GM21576 (cell line): Measurements from ENCODE around the gene BICRA.

ENCODE experiments used
- ATAC-seq: cut with Tn5 transposase; IDR thresholded peaks from one replicate; pipeline ENCODE4 v1.9.1; 2021; ENCODE audit warnings: mild to moderate bottlenecking, moderate library complexity; ENCODE audit not compliant: unreplicated experiment

The BICRA gene

GRCh38 chr19:47600246-47601179 lies 8.4 kb upstream of the BICRA start:
- peak; percentile 90 for ATAC-seq

DNA sequence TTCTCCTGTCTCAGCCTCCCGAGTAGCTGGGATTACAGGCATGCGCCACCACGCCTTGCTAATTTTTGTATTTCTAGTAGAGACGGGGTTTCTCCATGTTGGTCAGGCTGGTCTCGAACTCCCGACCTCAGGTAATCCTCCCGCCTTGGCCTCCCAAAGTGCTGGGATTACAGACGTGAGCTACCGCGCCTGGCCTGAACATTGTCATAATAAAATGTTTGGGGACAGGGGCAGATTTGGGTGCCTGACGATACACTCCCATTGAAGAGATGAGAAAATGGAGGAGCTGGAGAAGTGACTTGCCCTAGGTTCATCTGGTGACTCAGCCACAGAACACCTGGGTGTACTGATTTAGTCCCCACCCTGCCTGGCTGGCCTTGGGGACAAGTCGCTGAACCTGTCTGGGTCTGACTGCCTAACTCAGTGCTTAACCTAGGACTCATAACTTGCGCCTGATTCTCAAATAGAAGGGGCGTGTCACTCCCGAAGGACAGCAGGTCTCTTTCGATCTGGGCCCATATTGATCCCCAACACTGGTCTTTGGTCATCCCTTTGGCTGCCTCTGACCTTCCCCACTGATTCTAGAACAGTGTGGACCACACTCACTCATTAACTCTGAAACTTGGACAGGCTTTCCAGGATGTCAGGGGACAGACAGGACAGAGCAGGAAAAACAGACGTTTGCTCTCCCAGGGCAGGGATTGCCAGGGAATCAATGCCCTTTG lies 7.6 kb upstream of the BICRA start:
- no peak for ATAC-seq

- no peak for ATAC-seq
Measured at GRCh38 chr19:47603706-47604565, 5.0 kb upstream of the BICRA start.

- no peak for ATAC-seq
Measured at GRCh38 chr19:47607564-47608073, 1.3 kb upstream of the BICRA start.

DNA sequence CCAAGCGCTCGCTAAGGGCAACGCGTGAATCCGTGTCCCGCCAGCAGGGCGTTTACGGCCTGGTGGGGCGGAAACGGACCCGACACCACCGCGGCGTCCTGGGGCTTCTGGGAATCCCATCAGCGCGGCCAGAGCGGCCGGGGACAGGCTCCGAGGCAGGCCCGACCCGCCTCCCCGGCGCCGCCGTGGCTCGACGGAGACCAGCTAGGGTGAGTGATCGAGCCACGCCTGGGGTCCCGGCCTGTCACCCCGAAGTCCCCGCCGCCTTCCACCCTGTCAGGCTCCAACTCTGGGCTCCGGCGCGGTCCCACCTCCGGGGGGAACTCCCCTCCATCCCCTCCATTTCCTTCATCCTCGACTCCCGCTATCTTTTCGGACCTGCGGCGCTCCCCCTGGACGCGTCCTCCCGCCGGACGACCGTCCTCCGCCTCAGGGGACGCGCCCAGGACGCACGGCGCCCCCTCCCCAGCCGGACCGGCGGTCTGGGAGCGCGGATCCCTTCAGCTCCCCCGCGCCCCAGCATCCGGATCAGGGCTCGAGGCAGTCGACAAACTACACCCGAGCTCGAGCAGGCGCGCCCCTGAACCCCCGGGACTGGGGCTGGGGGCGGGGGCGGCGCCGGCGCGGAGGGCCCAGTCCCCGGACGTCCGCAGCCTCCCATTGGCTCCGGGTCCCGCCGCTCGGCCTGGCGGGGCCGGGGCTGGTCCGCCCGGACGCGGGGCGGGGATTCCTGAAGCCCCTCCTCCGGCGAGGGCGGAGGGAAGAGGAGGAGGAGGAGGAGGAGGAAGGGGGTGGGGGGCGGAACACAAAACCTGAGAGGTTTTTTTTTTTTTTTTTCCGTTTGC lies 638 bp upstream of the BICRA start:
- ATAC-seq: peak; percentile 71

DNA sequence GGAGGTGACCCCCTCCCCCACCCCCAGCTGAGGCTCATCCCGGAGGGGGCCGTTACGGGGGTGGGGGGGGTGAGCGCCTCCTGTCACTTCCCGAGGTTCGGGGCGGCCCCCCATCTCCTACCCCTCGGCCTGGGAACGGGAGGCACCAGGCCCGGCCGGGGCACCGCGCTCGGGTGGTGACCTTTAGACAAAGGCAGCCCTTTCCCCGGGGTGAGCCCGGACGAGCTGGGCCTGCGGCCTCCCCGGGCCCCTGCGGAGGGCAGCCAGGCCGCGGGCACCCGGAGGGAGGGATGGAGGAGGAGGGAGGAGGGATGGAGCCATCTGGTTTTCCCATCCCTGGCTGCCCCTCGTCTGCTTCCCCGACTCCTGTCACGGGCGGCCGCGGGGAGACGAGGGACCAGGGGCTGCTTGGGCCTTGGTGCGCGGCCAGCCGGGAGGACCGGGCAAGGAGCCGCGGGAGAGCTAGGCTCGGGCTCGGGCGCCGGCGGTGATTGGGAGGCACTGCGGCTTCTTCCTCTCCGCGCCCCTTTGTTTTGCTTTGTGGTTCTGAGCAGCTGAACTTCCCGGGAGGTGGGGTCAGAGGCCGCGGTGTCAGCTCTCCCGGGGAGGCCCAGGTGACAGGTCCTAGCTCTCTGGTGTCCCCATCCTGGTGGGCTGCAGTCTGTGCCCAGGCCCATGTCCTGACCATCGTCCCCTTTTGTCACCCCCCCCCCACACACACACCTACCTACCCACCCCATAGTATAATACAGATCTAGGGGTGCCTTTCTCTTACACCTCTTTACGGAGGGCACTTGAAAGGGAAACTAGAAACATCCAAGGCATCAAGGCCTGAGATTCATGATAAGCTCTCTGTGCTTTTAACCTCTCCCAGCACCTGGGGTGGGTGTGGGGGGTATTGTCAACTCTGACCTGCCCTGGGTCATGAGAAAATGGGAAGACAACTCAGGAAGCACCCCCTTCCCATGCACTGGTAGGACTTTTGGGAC lies 1.3 kb downstream of the BICRA start:
- ATAC-seq: no peak

- ATAC-seq: no peak
Measured at GRCh38 chr19:47610902-47611301, 2.0 kb downstream of the BICRA start.

DNA sequence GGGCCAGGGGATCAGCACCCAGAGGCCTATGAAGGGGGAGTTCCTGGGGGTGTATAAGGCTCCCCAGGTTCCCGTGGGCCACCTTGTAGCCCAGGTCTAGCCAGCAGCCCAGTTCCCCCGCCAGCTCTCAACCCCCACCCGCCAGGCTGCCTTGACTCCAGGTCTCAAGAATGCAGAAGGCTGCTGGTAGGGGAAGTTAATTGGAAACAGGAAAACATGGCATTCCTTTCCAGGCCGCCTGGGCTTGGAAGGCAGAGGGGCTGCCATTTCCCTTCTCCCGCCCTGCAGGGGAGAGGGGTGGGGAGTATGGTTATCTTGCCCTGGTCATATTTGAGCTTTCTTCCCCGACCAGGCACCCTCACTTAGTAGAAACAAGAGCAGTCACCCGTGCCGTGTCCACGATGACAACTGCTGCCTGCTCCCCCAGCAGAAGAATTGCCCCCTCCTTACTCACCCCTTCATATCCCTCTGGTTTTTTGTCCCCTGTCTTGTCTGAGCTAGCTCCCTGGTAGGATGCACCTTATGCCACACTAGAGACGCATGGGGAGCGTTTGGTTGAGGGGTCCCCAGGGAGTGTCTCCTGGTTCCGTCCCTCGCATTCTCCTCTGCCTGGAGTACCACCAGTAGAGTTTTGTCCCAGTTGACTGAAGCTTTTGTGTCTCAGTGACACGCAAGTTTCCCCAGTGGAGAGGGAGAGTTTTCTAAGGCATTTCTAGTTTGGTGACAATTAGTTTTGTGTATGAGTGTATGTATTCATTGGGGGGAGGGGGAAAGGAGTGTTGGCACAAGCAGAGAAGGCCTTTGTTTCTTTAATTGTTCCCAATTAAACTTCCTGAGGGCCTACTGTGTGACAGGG lies 4.5 kb downstream of the BICRA start:
- no peak for ATAC-seq

DNA sequence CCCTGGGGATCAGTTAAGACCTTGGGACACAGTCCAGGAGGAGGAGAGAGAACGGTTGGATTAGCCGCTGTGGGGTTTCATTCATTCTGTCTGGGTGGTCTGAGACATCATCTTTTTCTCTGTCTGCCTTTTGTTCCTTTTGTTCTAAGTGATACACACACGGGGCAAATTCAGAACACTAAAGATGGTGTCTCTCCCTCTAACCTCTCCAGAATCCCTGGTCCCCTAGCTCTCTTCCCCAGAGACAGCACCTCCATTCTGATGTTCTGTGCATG lies 5.0 kb downstream of the BICRA start:
- no peak for ATAC-seq

- no peak for ATAC-seq
Measured at GRCh38 chr19:47614559-47614958, 5.6 kb downstream of the BICRA start.

DNA sequence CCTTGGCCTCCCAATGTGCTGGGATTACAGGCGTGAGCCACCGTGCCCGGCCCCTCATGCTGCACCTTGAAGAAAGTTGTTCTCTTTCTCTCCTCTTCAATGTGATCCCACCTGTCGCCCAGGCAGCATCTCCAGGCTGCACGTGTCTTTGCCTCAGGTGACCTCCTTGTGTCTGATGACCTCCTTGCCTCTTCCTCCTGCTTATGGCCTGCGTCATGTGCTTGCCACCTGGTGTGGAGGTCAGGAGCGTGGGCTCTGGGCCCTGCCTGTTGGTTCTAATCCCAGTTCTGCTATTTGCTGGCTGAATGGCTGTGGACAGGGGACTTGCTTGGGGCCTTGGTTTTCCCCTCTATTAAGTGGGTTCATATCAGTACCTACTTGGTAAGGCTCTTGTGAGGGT lies 6.3 kb downstream of the BICRA start:
- ATAC-seq: no peak

DNA sequence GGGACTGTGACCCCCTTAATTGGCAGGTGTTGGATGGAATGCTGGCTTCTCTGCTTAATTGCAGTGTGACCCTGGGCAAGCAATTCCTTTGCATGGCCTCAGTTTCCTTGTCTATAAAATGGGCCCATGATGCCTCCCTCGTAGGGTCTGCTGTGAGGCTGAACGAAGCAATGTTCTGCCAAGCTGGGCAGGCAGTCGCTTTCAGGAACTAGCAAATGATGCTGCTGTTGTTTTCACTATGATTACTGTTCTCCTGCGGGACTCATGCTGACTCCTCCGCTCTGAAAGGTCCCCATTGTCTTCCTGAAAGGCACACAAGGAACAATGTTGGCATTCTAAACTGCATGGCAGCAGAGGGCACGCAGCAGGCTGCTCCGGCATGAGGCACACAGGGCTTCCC lies 6.8 kb downstream of the BICRA start:
- ATAC-seq: no peak

- ATAC-seq: no peak
Measured at GRCh38 chr19:47618771-47619170, 9.8 kb downstream of the BICRA start.

DNA sequence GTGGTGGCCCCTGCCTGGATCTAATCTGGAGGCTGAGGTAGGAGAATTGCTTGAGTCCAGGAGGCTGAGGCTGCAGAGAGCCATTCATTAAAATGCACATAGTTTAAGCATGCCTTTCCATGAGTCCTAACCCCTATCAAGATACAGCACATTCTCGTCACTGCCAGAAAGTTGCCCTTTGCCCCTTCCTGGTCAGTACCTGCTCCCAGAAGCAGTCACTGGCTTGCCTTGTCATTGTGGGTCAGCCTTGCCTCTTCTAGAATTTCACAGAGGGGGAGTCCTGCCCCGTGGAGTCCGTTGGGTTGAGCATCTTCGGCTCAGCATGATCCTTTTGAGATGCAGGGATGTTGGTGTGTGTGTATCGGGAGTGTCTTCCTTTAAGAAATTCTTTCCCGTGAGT lies 10.8 kb downstream of the BICRA start:
- ATAC-seq: no peak

DNA sequence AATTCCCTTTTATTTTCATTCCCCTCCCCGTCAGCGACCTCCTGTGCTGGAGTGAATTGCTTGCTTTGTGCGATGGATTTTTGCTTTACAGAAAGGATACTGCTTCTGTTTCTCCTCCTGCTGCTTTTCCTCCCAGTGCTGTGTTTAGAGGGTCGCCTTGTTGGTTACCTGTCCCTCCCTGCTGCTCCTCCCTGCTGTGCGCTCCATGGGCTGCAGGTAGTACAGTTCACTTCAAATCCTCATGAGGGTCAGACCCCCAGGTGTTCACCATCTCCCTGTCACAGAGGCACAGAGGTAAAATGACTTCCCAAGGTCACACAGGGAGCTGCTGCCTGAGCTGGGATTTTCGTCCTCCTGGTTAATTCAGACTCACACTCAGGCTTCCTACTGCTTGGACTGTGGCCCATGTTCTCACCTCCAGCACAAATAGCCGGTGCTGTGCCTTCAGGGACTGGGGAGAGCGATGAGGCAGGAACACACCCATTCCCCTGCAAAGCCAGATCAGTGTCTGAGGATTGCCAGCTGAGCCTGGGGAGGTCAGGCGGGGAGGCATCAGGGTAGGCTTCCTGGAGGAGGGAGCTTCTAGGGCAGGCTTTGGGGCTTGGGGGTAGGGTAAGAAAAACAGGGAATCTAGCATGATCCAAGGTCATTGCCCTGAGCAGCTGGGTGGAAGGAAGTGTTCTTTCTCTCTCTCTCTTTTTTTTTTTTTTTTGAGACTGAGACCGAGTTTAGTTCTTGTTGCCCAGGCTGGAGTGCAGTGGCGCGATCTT lies 14.4 kb downstream of the BICRA start:
- ATAC-seq: no peak

- no peak for ATAC-seq
Measured at GRCh38 chr19:47623921-47624391, 15.0 kb downstream of the BICRA start.

- no peak for ATAC-seq
Measured at GRCh38 chr19:47625650-47626049, 16.7 kb downstream of the BICRA start.
